Cardiac fibroblast (primary cell): ENCODE results near the gene CRIM1.

Experiments
- DNase-seq, 2 donors: peaks; one replicate each; pipeline versions ENCODE4 v3.0.0 to v3.0.0-alpha.2; 2010; ENCODE audit warnings: low read depth in 2 of 2
- H3K4me3 ChIP-seq, 2 donors: replicated peaks in 1 of 2; 1 replicate in 1 of 2; 2 replicates in 1 of 2; pipeline ENCODE4 v1.5.1; 2011; ENCODE audit warnings: low read depth in 2 of 2, low read length in 2 of 2, mild to moderate bottlenecking in 2 of 2, moderate library complexity in 1 of 2
- CTCF ChIP-seq: IDR thresholded peaks from one replicate; pipeline ENCODE4 v1.5.1; 2011; ENCODE audit warnings: low read depth, mild to moderate bottlenecking, low read length, inconsistent platforms

CRIM1 gene

GRCh38 chr2:36480028-36480427 lies 124.5 kb downstream of the CRIM1 start:
- H3K4me3 ChIP-seq = no peak overlapping the region
- no peak for DNase-seq
- no peak for TF ChIP-seq CTCF

GRCh38 chr2:36480636-36481035 lies 125.1 kb downstream of the CRIM1 start:
- TF ChIP-seq CTCF = no peak
- H3K4me3 ChIP-seq = no peak overlapping the region
- DNase-seq = no peak

GRCh38 chr2:36481709-36482108 lies 126.1 kb downstream of the CRIM1 start:
- TF ChIP-seq CTCF = no peak
- H3K4me3 ChIP-seq = no peak overlapping the region
- DNase-seq = no peak

- H3K4me3 ChIP-seq = no peak overlapping the region
- TF ChIP-seq CTCF = no peak
- DNase-seq = peak; percentile 62 to 70
Measured at GRCh38 chr2:36482576-36483214, 127.1 kb downstream of the CRIM1 start.

GRCh38 chr2:36483290-36483689 lies 127.7 kb downstream of the CRIM1 start:
- TF ChIP-seq CTCF = no peak
- no peak for DNase-seq
- no peak overlapping the region for H3K4me3 ChIP-seq

GRCh38 chr2:36484454-36484853 lies 128.9 kb downstream of the CRIM1 start:
- TF ChIP-seq CTCF = no peak
- no peak for DNase-seq
- H3K4me3 ChIP-seq = no peak overlapping the region

- DNase-seq = peak; percentile 93 to 95
- no peak overlapping the region for H3K4me3 ChIP-seq
- no peak for TF ChIP-seq CTCF
Measured at GRCh38 chr2:36485521-36485920, 129.9 kb downstream of the CRIM1 start.
